ENCODE measurements around the gene NME5. TPM values are rescaled to one million over a fixed set of nuclear protein-coding genes. Genes with fewer than 3 reads are reported as not detected.

The NME5 gene
- total and polyA plus RNA-seq, 2 of the 4 experiments (the other 2 are of a cell fraction) = 0.17 to 0.18 TPM

DNA sequence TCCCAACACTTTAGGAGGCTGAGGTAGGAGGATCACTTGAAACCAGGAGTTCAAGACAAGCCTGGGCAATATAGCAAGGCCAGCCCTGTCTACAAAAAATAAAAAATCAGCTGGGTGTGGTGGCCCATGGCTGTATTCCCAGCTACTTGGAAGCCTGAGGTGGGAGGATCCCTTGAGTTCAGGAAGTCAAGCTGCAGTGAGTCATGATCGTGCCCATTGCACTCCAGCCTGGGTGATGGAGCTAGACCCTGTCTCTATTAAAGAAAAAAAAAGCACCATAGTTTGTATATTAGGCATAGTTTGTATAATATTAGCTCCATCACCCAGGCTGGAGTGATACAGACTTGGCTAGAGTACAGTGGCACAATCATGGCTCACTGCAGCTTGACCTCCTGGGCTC is 9.6 kb upstream of the NME5 start:
- Histone ChIP-seq H2AFZ (replicated peaks; ENCODE audit: low read length, poor library complexity) (peak overlapping the region; percentile 40), H4K91ac (ENCODE audit: insufficient read depth, low read depth, low read length) (no peak overlapping the region), H3K79me1 (ENCODE audit: low read depth in 1 of 2, low read length in 2 of 2) (no peaks in the 10 kb centered on the region), H3K4me1 (ENCODE audit: control insufficient read depth, insufficient read depth, low read length) (peaks cover 4% of the 10 kb centered on the region), H2AK5ac (ENCODE audit: low read depth, low read length) (no peak overlapping the region), H3K27ac (ENCODE audit: insufficient read depth, low read length) (no peak overlapping the region), H2BK20ac (ENCODE audit: low read depth, low read length) (no peak overlapping the region), H3K14ac (replicated peaks; ENCODE audit: low read depth, low read length) (no peak overlapping the region), H3K4me2 (ENCODE audit: low read depth, low read length) (no peak overlapping the region), H3K9ac (ENCODE audit: low read depth, low read length) (no peak overlapping the region), H4K5ac (ENCODE audit: low read depth, low read length) (no peak overlapping the region), H3K27me3 (ENCODE audit: control insufficient read depth, insufficient read depth, low read length) (no peaks in the 10 kb centered on the region), H3K9me1 (ENCODE audit: insufficient read depth, low read length) (no peaks in the 10 kb centered on the region), H3K4ac (ENCODE audit: low read depth, low read length) (no peak overlapping the region), H3K9me3 (ENCODE audit: control insufficient read depth, insufficient read depth, low read length) (no peaks in the 10 kb centered on the region), H3K36me3 (ENCODE audit: control insufficient read depth, insufficient read depth, low read length) (no peaks in the 10 kb centered on the region), H2BK5ac (ENCODE audit: low read depth, low read length, poor library complexity, severe bottlenecking) (no peak overlapping the region), H3K18ac (ENCODE audit: low read depth, low read length) (no peak overlapping the region), H2BK120ac (ENCODE audit: low read depth, low read length) (no peak overlapping the region), H2BK15ac (ENCODE audit: low read depth, low read length) (no peak overlapping the region), H3K23ac (ENCODE audit: low read depth, low read length) (no peak overlapping the region), H3K4me3 (ENCODE audit: insufficient read depth, low read depth, low read length) (no peak overlapping the region), H4K20me1 (ENCODE audit: insufficient read depth, low read length) (no peaks in the 10 kb centered on the region), H4K8ac (ENCODE audit: low read depth in 2 of 2, low read length in 2 of 2) (no peak overlapping the region), H2AK9ac (replicated peaks; ENCODE audit: low read depth, low read length, poor library complexity) (no peak overlapping the region), H3K56ac (ENCODE audit: extremely low read depth, insufficient read depth, low read length) (no peak overlapping the region)
- in situ Hi-C loops (cut with MboI; ENCODE audit: low sequenced_read_pairs) (loop anchor here (25.0 kb wide), 2 partner anchors 112 to 512 kb away; partner anchors contain the start of gene FAM13B), intact Hi-C loops (cut with micrococcal nuclease) (no loop called here), dilution Hi-C loops (cut with HindIII; ENCODE audit: low sequenced_read_pairs, unreplicated experiment) (no loop called here)
- TF ChIP-seq FOS (IDR thresholded peaks at IDR 0.05; ENCODE audit: low read depth, low read length) (no peak), RCOR1 (IDR thresholded peaks at IDR 0.05; ENCODE audit: insufficient replicate concordance, low read length) (no peak), CHD1 (IDR thresholded peaks at IDR 0.05; ENCODE audit: low read depth, low read length) (no peak), NFE2L2 (IDR thresholded peaks at IDR 0.05; ENCODE audit: low read depth, low read length) (no peak), RAD21 (IDR thresholded peaks at IDR 0.05; ENCODE audit: low read length) (no peak), POLR2A (IDR thresholded peaks at IDR 0.05; ENCODE audit: low read depth, low read length) (no peak), MAZ (IDR thresholded peaks at IDR 0.05; ENCODE audit: borderline replicate concordance, low read depth, low read length) (no peak), BHLHE40 (IDR thresholded peaks at IDR 0.05; ENCODE audit: low read depth, low read length) (no peak), SMC3 (IDR thresholded peaks at IDR 0.05; ENCODE audit: low read depth, low read length) (no peak), RFX5 (IDR thresholded peaks at IDR 0.05; ENCODE audit: low read depth, low read length) (no peak)
- TF ChIP-seq, protein P1, sequence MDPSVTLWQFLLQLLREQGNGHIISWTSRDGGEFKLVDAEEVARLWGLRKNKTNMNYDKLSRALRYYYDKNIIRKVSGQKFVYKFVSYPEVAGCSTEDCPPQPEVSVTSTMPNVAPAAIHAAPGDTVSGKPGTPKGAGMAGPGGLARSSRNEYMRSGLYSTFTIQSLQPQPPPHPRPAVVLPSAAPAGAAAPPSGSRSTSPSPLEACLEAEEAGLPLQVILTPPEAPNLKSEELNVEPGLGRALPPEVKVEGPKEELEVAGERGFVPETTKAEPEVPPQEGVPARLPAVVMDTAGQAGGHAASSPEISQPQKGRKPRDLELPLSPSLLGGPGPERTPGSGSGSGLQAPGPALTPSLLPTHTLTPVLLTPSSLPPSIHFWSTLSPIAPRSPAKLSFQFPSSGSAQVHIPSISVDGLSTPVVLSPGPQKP (IDR thresholded peaks at IDR 0.05; ENCODE audit: borderline replicate concordance, low read depth, low read length) = no peak
- TF ChIP-seq, protein P2, sequence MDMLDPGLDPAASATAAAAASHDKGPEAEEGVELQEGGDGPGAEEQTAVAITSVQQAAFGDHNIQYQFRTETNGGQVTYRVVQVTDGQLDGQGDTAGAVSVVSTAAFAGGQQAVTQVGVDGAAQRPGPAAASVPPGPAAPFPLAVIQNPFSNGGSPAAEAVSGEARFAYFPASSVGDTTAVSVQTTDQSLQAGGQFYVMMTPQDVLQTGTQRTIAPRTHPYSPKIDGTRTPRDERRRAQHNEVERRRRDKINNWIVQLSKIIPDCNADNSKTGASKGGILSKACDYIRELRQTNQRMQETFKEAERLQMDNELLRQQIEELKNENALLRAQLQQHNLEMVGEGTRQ (IDR thresholded peaks at IDR 0.05; ENCODE audit: low read depth, low read length) = no peak
- TF ChIP-seq, protein P3, sequence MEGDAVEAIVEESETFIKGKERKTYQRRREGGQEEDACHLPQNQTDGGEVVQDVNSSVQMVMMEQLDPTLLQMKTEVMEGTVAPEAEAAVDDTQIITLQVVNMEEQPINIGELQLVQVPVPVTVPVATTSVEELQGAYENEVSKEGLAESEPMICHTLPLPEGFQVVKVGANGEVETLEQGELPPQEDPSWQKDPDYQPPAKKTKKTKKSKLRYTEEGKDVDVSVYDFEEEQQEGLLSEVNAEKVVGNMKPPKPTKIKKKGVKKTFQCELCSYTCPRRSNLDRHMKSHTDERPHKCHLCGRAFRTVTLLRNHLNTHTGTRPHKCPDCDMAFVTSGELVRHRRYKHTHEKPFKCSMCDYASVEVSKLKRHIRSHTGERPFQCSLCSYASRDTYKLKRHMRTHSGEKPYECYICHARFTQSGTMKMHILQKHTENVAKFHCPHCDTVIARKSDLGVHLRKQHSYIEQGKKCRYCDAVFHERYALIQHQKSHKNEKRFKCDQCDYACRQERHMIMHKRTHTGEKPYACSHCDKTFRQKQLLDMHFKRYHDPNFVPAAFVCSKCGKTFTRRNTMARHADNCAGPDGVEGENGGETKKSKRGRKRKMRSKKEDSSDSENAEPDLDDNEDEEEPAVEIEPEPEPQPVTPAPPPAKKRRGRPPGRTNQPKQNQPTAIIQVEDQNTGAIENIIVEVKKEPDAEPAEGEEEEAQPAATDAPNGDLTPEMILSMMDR (conservative IDR thresholded peaks at IDR 0.05; ENCODE audit: low read depth, low read length) = no peak
- peak; percentile 65 for DNase-seq
- WGBS, 2 experiments (ENCODE audit: extremely low coverage in 2 of 2, insufficient read length in 1 of 2) = no CpG with 5 or more reads among the region's 1 CpG
- CTCF ChIA-PET = no interaction called here
- peak; percentile 79 for ATAC-seq (ENCODE audit: low read depth)
- POLR2A ChIA-PET (ENCODE audit: unreplicated experiment) = no interaction called here
- no TSS peak for BruUV-seq (replicated peaks)
